Lower lobe of right lung (tissue), 2 donors: ENCODE results near the gene GOLGA6L24. TPM values are rescaled to one million over a fixed set of nuclear protein-coding genes. Genes with fewer than 3 reads are reported as not detected.
"Not testable (repeated sequence)": the region's sequence is repeated elsewhere in the genome, so short reads cannot be mapped to it uniquely, and the experiment has no call there.

Experiments
- ATAC-seq, 2 donors: fragments of 200-7000 bp; cut with Tn5 transposase; one replicate each; pipeline ENCODE4 v1.9.1; 2020 to 2022; ENCODE audit warnings: mild to moderate bottlenecking in 2 of 2, moderate library complexity in 2 of 2
- DNase-seq: peaks from one replicate; pipeline ENCODE4 v3.0.0-alpha.2; 2020
- H3K27ac ChIP-seq: fragments of 200-600 bp; one replicate; pipeline ENCODE4 v1.8.0; 2022
- H3K27me3 ChIP-seq: fragments of 200-600 bp; one replicate; pipeline ENCODE4 v1.8.0; 2022; ENCODE audit warnings: low read depth
- H3K36me3 ChIP-seq: fragments of 200-600 bp; one replicate; pipeline ENCODE4 v1.8.0; 2022; ENCODE audit warnings: mild to moderate bottlenecking
- H3K4me1 ChIP-seq: fragments of 200-600 bp; one replicate; pipeline ENCODE4 v1.8.0; 2022
- H3K4me3 ChIP-seq: fragments of 200-600 bp; one replicate; pipeline ENCODE4 v1.8.0; 2022; ENCODE audit warnings: mild to moderate bottlenecking
- H3K9me3 ChIP-seq: fragments of 200-600 bp; one replicate; pipeline ENCODE4 v1.8.0; 2022
- intact Hi-C: fragments of 100-400 bp; cut with DNase I; formaldehyde crosslinking; loops from one replicate; pipeline ENCODE4 v1.11.0; 2022
- long read RNA-seq: library from polyadenylated mRNA; unstranded; transcript quantifications from one replicate; pipeline ENCODE4 v2.0.0, GENCODE V29; 2021
- total RNA-seq: library from RNA; stranded (reverse); fragmentation: NEBNext Ultra II Directional; extraction: Animal tissue kit (Norgen Biotek cat#: 25700); gene quantifications from one replicate; pipeline ENCODE4 v1.2.1, GENCODE V29; 2021
- donor health status: DM: no; HTN: yes; CAD: no; lungs with severe emphysema.

GOLGA6L24 gene, protein sequence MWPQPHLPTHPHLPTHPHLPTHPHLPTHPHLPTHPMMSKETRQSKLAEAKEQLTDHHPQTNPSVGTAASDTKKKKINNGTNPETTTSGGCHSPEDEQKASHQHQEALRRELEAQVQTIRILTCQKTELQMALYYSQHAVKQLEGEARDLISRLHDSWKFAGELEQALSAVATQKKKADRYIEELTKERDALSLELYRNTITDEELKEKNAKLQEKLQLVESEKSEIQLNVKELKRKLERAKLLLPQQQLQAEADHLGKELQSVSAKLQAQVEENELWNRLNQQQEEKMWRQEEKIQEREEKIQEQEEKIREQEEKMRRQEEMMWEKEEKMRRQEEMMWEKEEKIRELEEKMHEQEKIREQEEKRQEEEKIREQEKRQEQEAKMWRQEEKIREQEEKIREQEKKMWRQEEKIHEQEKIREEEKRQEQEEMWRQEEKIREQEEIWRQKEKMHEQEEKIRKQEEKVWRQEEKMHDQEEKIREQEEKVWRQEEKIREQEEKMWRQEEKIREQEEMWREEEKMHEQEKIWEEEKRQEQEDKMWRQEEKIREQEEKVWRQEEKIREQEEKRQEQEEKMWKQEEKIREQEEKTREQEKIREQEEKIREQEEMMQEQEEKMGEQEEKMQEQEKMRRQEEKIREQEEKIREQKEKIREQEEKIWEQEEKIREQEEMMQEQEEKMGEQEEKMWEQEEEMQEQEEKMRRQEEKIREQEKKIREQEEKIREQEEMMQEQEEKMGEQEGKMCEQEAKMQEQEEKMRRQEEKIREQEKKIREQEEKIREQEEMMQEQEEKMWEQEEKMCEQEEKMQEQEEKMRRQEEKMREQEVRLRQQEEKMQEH
- total RNA-seq = not detected
- long read RNA-seq = 0 reads

DNA sequence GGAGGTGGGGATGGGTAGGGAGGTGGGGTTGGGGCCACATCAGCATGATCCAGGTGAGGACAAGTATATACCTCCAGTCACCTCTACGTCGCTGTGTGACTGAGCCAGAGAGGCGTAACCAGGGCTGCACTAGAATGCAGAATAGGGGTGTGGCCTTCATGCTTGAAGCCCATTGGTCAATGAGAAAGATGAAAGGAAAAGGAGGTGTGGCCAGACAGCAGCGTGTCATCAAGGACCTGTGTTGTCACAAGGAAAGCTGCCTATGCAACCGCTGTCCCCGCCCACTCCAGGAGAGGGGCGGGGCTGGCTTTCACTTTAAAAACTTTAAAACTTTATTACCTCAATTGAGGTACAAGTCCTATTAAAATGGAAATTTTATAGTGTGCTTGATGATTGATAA lies at the start of gene GOLGA6L24:
TSS of gene GOLGA6L24 (minus strand) at position 101 of the 400 bp plus-strand sequence. CDS start at position 40, 61 bp downstream.
- H3K27me3 ChIP-seq, H3K4me1 ChIP-seq, intact Hi-C loops, DNase-seq, H3K27ac ChIP-seq, H3K36me3 ChIP-seq, H3K4me3 ChIP-seq, ATAC-seq, H3K9me3 ChIP-seq: not testable (repeated sequence)

DNA sequence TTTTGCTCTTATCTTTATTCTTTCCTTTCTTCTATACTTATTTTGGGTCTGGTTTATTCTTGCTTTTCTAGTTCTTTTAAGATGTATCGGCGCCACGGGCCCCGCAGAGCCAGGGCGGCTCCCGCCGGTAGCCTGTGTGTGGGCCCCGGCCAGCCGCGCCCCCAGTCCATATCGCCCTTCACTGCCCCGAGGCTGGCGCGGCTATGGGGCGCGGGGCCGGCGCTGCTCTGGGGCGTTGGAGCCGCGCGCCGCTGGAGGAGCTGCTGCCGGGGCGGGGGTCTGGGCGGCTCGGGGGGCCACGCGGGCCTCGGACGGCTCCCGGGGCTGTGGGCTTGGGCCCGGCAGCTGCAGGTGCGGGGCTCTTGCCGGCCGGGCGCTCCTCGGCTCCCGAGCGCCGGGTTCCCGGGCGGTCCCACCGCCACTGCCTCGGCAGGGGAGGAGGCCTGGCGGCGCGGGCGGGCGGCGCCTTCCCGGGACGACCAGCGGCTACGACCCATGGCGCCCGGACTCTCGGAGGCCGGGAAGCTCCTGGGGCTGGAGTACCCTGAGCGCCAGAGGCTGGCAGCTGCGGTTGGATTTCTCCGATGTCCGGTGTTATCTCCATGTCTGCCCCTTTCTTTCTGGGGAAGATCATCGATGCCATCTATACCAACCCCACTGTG lies 45.0 kb upstream of the GOLGA6L24 start:
- H3K27me3 ChIP-seq, H3K4me3 ChIP-seq, ATAC-seq, DNase-seq, H3K9me3 ChIP-seq, H3K36me3 ChIP-seq, H3K4me1 ChIP-seq, H3K27ac ChIP-seq, intact Hi-C loops: not testable (repeated sequence)

DNA sequence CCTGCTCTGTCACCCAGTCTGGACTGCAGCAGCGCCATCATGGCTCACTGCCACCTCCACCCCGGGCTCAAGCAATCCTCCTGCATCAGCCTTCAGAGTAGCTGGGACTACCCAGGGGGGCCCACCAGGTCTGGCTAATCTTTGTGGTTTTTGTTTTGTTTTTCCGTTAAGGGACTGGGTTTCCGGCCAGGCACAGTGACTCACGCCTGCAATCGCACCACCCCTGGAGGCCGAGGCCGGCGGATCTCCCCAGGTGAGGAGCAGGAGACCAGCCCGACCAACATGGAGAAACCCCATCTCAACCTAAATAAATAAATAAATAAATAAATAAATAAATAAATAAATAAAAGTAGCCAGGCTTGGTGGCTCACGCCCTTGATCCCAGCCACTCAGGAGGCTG lies 38.1 kb upstream of the GOLGA6L24 start:
- intact Hi-C loops, ATAC-seq, H3K4me1 ChIP-seq, H3K4me3 ChIP-seq, H3K27me3 ChIP-seq, H3K9me3 ChIP-seq, H3K27ac ChIP-seq, H3K36me3 ChIP-seq, DNase-seq: not testable (repeated sequence)

DNA sequence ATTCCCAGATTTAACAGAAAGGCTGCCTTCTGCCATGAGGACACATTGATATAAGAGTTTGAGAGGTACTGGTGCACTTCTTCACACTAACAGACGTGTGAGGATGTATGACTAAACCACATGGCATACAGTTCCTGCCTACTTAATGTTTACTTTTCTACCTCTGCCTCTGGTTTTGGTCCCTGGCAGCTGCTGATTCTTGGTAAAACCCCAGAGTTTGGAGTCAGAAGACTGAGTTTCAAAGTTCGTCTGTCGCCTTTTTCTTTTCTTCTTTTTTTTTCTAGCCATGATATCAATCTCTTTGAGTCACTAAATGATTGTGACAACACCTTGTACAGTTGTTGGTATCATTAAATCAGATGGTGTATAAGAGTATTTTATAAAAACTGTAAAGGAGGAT lies 22.2 kb upstream of the GOLGA6L24 start:
- H3K4me1 ChIP-seq, H3K27me3 ChIP-seq, DNase-seq, H3K27ac ChIP-seq, H3K36me3 ChIP-seq, ATAC-seq, H3K4me3 ChIP-seq, H3K9me3 ChIP-seq, intact Hi-C loops: not testable (repeated sequence)

DNA sequence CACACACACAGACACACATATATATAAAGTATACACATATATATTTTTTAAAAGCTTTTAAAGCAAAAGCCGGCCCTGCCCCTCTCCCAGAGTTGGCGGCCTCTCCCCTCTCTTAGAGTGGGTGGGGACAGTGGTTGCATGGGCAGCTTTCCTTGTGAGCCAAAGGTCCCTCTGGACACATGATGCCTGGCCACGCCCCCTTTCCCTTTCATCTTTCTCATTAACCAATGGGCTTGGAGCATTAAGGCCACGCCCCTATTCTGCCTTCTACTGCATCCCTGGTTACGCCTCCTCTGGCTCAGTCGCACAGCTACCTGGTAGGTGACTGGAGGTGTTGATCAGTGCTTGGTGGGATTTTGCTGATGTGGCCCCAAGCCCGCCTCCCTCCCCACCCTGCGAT lies 20.5 kb upstream of the GOLGA6L24 start, which contains the start of gene GOLGA8F:
TSS of gene GOLGA8F (plus strand) at position 301 of the 400 bp plus-strand sequence. CDS start at position 399, 98 bp downstream.
- ATAC-seq, intact Hi-C loops, H3K27me3 ChIP-seq, H3K9me3 ChIP-seq, H3K4me3 ChIP-seq, DNase-seq, H3K4me1 ChIP-seq, H3K27ac ChIP-seq, H3K36me3 ChIP-seq: not testable (repeated sequence)

DNA sequence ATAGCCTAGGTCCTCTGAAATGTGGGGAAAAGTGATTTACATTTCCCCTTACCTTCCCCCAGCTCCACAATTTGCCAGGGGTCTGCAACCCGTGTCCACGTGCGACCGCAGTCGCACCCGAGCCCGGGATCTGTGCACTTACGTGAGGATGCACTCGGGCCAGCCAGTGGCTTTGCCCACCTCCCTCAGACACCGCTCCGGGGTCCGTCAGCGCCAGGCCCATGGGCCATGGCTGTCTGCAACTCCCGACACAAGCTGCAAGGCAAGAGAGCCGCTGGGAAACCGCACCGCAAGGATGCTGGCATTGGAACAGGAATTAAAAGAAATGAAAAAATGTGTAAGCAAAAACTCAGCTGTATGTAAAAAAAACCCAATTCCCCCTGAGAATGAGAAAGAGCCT lies 7.6 kb upstream of the GOLGA6L24 start:
- H3K4me3 ChIP-seq, H3K9me3 ChIP-seq, ATAC-seq, DNase-seq, H3K27ac ChIP-seq, intact Hi-C loops, H3K27me3 ChIP-seq, H3K36me3 ChIP-seq, H3K4me1 ChIP-seq: not testable (repeated sequence)

DNA sequence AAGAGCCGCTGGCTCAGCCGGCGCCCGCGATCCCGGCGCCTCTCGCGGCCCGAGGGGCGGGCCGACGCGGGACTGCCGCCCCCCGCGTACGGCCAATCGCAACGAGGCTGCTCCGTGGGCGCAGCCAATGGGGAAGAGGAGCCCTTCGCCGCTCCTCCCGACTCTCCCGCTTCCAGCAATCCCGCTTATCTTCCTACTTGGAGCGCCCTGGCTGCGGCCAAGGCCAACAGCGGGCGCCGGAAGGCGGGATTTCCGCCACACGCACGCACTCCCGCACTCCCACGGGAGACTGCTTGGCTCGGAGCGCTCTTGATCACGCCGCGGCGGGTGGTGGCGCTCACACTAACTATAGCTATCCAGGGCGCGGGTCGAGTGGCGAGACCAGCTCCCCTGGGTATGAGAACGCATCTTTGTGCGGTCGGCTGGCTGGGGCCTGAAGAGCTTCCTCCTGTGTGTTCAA lies 35.7 kb downstream of the GOLGA6L24 start, which contains the start of gene HERC2:
TSS of gene HERC2 (minus strand) at position 51 of the 460 bp plus-strand sequence. CDS start 746 bp downstream, outside the sequence.
- DNase-seq, H3K9me3 ChIP-seq, ATAC-seq, intact Hi-C loops, H3K36me3 ChIP-seq, H3K4me1 ChIP-seq, H3K27ac ChIP-seq, H3K27me3 ChIP-seq: not testable (repeated sequence)
- H3K4me3 ChIP-seq = peak within 1 kb of the TSS; percentile 45

DNA sequence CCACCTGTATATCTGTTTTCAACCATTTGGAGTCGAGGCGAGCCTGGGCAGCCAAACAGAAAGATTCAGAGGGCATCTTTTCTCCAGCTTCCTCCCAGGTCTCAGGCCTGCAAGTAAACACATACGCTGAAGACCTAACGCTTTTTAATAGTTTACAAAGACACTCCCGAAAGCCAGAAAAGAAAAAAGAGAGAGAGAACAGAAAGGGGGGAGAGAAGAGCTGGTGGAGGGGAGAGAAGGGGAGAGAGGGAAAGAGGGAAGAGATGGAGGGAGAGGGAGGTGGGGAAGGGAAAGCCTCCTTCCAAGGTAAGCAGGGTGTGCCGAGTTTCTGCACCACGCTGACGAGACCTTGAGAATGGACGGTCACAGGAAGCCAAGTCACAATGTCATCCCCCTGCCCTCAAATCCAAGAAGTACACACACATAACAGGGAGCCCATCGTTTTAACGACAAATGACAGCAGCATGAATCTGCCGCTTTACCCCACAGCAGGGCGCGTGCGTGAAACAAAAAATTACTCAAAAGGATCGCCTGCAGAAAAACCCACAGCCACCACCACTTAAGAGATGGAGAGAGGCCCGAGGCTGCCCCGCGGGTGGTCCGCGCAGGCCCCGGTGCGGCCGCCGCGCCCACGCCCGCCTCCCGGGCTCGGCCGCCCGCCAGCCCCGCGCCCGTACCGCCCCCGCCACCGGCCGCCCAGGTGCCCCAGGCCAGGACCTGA lies 36.4 kb downstream of the GOLGA6L24 start:
- H3K9me3 ChIP-seq, DNase-seq, H3K4me1 ChIP-seq, H3K36me3 ChIP-seq, ATAC-seq, H3K27me3 ChIP-seq, intact Hi-C loops, H3K27ac ChIP-seq: not testable (repeated sequence)
- peak overlapping the region; percentile 45 for H3K4me3 ChIP-seq

DNA sequence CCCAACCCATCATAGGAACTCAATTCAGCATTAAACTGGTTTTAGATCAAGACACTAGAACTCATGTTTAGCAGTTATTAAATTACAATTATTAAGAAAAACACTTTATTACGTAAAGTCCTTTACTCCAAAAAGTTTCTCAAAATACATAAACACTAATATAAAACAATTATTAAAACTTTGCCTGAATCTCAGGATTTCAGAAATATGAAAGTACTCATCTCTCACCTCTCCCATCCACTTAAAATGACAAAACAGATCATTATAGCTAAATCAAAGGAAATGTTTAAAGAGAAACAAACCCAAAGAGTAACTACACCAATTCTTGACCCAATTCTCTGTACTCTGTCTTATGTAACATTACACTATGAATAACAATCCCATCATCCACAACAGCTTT lies 38.2 kb downstream of the GOLGA6L24 start:
- ATAC-seq, H3K4me3 ChIP-seq, H3K9me3 ChIP-seq, DNase-seq, H3K27ac ChIP-seq, H3K27me3 ChIP-seq, H3K4me1 ChIP-seq, intact Hi-C loops: not testable (repeated sequence)
- H3K36me3 ChIP-seq = peaks cover 14% of the 10 kb centered on the region

DNA sequence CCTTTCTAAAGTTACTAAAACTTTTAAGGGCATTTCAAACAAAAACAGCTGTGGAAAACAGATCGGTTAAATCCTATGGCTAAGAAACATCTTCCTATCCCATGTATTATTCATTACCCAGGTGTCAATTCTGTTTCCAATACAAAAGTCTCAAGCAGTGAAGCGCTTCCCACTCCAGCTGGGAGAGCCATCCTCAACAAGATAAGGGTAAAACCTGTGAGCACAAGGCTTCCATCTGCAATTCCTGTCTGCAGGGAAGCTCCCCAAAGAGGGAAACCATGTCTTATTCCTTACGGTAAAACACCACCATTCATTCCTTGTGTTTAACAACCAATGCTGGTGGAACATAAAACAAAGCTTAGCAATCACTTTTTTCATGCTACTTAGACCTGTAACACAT lies 39.1 kb downstream of the GOLGA6L24 start:
- peaks cover 18% of the 10 kb centered on the region for H3K36me3 ChIP-seq
- intact Hi-C loops, DNase-seq, H3K4me3 ChIP-seq, H3K4me1 ChIP-seq, H3K27ac ChIP-seq, ATAC-seq, H3K9me3 ChIP-seq, H3K27me3 ChIP-seq: not testable (repeated sequence)

DNA sequence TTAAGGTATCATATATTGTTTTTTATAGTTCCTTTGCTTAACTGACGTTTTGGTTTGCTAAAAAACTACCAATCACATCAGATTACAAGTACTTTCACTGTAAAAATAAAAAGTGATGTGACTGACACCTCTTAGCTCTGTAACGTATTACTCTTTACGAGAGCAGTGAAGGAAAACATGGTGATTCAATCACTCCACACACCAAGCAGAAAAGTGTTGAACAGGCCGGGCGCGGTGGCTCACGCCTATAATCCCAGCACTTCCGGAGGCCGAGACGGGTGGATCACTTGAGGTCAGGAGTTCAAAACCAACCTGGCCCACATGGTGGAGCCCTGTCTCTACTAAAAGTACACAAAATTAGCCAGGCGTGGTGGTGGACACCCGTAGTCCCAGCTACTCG lies 39.8 kb downstream of the GOLGA6L24 start:
- intact Hi-C loops, H3K27ac ChIP-seq, DNase-seq, H3K27me3 ChIP-seq, H3K9me3 ChIP-seq, H3K4me1 ChIP-seq, ATAC-seq, H3K4me3 ChIP-seq: not testable (repeated sequence)
- H3K36me3 ChIP-seq = peaks cover 20% of the 10 kb centered on the region

DNA sequence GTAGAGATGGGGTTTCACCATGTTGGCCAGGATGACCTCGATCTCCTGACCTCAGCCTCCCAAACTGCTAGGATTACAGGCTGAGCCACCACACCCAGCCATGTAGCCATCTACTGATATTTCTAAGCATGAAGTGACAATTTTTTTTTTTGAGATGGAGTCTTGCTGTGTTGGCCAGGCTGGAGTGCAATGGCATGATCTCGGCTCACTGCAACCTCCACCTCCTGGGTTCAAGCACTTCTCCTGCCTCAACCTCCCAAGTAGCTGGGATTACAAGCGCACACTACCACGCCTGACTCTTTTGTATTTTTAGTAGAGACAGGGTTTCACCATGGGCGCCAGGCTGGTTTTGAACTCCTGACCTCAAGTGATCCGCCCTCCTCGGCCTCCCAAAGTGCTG lies 40.9 kb downstream of the GOLGA6L24 start:
- intact Hi-C loops, H3K9me3 ChIP-seq, H3K27ac ChIP-seq, ATAC-seq, H3K4me1 ChIP-seq, H3K4me3 ChIP-seq, H3K27me3 ChIP-seq, DNase-seq: not testable (repeated sequence)
- peaks cover 20% of the 10 kb centered on the region for H3K36me3 ChIP-seq
